Measurements from ENCODE around the gene LRRC8A. TPM values are rescaled to one million over a fixed set of nuclear protein-coding genes. Genes with fewer than 3 reads are reported as not detected.
A peak's percentile ranks its signal among the peaks of the same experiment; 100 is the strongest.

Gene LRRC8A
- total and polyA plus RNA-seq, 2 of the 13 experiments (the other 11 are each of a cell fraction or from before 2014, with no cell fraction given): 16.1 to 40.6 TPM

DNA sequence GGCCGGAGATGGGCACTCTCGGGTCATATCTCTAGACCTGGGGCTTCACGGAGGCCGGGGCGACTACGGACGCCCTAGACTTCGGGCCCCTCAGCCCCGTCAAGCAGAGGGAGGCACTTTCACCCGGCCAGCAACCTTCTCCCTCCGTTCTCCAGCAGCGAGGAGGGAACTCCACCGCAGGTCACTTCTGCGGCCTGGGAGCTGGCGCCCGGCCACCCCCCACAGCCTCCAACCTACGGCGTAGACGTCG is 65.3 kb downstream of the LRRC8A start (continued):
- TF ChIP-seq, protein P1, sequence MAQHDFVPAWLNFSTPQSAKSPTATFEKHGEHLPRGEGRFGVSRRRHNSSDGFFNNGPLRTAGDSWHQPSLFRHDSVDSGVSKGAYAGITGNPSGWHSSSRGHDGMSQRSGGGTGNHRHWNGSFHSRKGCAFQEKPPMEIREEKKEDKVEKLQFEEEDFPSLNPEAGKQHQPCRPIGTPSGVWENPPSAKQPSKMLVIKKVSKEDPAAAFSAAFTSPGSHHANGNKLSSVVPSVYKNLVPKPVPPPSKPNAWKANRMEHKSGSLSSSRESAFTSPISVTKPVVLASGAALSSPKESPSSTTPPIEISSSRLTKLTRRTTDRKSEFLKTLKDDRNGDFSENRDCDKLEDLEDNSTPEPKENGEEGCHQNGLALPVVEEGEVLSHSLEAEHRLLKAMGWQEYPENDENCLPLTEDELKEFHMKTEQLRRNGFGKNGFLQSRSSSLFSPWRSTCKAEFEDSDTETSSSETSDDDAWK (CRISPR knock-in tag; IDR thresholded peaks at IDR 0.05): no peak
- no peak for TF ChIP-seq SRSF1 (optimal IDR thresholded peaks at IDR 0.05; ENCODE audit: low read depth, low read length)
- no peak for TF ChIP-seq ZNF713 (CRISPR knock-in tag; IDR thresholded peaks at IDR 0.05)
- TF ChIP-seq ZSCAN29 (CRISPR knock-in tag; conservative IDR thresholded peaks at IDR 0.05): no peak
- no peak for TF ChIP-seq SOX6 (IDR thresholded peaks at IDR 0.05)
- TF ChIP-seq SOX6 (CRISPR knock-in tag; IDR thresholded peaks at IDR 0.05): peak; percentile 31; the same call in 1 of the 2 replicates
- TF ChIP-seq MTA3 (CRISPR knock-in tag; IDR thresholded peaks at IDR 0.05): no peak
- no peak for TF ChIP-seq TBX3 (IDR thresholded peaks at IDR 0.05; ENCODE audit: borderline replicate concordance)
- TF ChIP-seq GATAD2A (CRISPR knock-in tag; IDR thresholded peaks at IDR 0.05): no peak
- TF ChIP-seq, protein P2, sequence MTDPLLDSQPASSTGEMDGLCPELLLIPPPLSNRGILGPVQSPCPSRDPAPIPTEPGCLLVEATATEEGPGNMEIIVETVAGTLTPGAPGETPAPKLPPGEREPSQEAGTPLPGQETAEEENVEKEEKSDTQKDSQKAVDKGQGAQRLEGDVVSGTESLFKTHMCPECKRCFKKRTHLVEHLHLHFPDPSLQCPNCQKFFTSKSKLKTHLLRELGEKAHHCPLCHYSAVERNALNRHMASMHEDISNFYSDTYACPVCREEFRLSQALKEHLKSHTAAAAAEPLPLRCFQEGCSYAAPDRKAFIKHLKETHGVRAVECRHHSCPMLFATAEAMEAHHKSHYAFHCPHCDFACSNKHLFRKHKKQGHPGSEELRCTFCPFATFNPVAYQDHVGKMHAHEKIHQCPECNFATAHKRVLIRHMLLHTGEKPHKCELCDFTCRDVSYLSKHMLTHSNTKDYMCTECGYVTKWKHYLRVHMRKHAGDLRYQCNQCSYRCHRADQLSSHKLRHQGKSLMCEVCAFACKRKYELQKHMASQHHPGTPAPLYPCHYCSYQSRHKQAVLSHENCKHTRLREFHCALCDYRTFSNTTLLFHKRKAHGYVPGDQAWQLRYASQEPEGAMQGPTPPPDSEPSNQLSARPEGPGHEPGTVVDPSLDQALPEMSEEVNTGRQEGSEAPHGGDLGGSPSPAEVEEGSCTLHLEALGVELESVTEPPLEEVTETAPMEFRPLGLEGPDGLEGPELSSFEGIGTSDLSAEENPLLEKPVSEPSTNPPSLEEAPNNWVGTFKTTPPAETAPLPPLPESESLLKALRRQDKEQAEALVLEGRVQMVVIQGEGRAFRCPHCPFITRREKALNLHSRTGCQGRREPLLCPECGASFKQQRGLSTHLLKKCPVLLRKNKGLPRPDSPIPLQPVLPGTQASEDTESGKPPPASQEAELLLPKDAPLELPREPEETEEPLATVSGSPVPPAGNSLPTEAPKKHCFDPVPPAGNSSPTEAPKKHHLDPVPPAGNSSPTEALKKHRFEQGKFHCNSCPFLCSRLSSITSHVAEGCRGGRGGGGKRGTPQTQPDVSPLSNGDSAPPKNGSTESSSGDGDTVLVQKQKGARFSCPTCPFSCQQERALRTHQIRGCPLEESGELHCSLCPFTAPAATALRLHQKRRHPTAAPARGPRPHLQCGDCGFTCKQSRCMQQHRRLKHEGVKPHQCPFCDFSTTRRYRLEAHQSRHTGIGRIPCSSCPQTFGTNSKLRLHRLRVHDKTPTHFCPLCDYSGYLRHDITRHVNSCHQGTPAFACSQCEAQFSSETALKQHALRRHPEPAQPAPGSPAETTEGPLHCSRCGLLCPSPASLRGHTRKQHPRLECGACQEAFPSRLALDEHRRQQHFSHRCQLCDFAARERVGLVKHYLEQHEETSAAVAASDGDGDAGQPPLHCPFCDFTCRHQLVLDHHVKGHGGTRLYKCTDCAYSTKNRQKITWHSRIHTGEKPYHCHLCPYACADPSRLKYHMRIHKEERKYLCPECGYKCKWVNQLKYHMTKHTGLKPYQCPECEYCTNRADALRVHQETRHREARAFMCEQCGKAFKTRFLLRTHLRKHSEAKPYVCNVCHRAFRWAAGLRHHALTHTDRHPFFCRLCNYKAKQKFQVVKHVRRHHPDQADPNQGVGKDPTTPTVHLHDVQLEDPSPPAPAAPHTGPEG (CRISPR knock-in tag; IDR thresholded peaks at IDR 0.05): 0 out of 2 replicates have a peak, but pooled peaks have one; percentile 9
- TF ChIP-seq NFIC (IDR thresholded peaks at IDR 0.05; ENCODE audit: low read length): no peak
- TF ChIP-seq TP53 (CRISPR knock-in tag; conservative IDR thresholded peaks at IDR 0.05): no peak
- TF ChIP-seq, protein P3, sequence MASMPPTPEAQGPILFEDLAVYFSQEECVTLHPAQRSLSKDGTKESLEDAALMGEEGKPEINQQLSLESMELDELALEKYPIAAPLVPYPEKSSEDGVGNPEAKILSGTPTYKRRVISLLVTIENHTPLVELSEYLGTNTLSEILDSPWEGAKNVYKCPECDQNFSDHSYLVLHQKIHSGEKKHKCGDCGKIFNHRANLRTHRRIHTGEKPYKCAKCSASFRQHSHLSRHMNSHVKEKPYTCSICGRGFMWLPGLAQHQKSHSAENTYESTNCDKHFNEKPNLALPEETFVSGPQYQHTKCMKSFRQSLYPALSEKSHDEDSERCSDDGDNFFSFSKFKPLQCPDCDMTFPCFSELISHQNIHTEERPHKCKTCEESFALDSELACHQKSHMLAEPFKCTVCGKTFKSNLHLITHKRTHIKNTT (CRISPR knock-in tag; IDR thresholded peaks at IDR 0.05): no peak
- TF ChIP-seq REXO4 (CRISPR knock-in tag; IDR thresholded peaks at IDR 0.05; ENCODE audit: borderline replicate concordance): no peak
- TF ChIP-seq ZFYVE20 (CRISPR knock-in tag; IDR thresholded peaks at IDR 0.05; ENCODE audit: borderline replicate concordance, low read depth): no peak
- TF ChIP-seq, protein P4, sequence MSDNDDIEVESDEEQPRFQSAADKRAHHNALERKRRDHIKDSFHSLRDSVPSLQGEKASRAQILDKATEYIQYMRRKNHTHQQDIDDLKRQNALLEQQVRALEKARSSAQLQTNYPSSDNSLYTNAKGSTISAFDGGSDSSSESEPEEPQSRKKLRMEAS (IDR thresholded peaks at IDR 0.05): no peak
- peak; percentile 56; the same call in 1 of the 2 replicates for TF ChIP-seq BRD4 (CRISPR knock-in tag; IDR thresholded peaks at IDR 0.05)
- TF ChIP-seq, protein P5, sequence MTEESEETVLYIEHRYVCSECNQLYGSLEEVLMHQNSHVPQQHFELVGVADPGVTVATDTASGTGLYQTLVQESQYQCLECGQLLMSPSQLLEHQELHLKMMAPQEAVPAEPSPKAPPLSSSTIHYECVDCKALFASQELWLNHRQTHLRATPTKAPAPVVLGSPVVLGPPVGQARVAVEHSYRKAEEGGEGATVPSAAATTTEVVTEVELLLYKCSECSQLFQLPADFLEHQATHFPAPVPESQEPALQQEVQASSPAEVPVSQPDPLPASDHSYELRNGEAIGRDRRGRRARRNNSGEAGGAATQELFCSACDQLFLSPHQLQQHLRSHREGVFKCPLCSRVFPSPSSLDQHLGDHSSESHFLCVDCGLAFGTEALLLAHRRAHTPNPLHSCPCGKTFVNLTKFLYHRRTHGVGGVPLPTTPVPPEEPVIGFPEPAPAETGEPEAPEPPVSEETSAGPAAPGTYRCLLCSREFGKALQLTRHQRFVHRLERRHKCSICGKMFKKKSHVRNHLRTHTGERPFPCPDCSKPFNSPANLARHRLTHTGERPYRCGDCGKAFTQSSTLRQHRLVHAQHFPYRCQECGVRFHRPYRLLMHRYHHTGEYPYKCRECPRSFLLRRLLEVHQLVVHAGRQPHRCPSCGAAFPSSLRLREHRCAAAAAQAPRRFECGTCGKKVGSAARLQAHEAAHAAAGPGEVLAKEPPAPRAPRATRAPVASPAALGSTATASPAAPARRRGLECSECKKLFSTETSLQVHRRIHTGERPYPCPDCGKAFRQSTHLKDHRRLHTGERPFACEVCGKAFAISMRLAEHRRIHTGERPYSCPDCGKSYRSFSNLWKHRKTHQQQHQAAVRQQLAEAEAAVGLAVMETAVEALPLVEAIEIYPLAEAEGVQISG (CRISPR knock-in tag; IDR thresholded peaks at IDR 0.05): no peak
- TF ChIP-seq, protein P6, sequence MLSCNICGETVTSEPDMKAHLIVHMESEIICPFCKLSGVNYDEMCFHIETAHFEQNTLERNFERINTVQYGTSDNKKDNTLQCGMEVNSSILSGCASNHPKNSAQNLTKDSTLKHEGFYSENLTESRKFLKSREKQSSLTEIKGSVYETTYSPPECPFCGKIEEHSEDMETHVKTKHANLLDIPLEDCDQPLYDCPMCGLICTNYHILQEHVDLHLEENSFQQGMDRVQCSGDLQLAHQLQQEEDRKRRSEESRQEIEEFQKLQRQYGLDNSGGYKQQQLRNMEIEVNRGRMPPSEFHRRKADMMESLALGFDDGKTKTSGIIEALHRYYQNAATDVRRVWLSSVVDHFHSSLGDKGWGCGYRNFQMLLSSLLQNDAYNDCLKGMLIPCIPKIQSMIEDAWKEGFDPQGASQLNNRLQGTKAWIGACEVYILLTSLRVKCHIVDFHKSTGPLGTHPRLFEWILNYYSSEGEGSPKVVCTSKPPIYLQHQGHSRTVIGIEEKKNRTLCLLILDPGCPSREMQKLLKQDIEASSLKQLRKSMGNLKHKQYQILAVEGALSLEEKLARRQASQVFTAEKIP (CRISPR knock-in tag; IDR thresholded peaks at IDR 0.05; ENCODE audit: borderline replicate concordance): no peak
